CD4-positive, alpha-beta T cell treated with Interleukin-15 for 1 hour (primary cell): ENCODE measurements around the gene CA12.
"Not testable (repeated sequence)": the region's sequence is repeated elsewhere in the genome, so short reads cannot be mapped to it uniquely, and the experiment has no call there.

Source experiments
- DNase-seq: peaks from one replicate; pipeline ENCODE4 v3.0.0-alpha.2; 2020

CA12 gene

DNA sequence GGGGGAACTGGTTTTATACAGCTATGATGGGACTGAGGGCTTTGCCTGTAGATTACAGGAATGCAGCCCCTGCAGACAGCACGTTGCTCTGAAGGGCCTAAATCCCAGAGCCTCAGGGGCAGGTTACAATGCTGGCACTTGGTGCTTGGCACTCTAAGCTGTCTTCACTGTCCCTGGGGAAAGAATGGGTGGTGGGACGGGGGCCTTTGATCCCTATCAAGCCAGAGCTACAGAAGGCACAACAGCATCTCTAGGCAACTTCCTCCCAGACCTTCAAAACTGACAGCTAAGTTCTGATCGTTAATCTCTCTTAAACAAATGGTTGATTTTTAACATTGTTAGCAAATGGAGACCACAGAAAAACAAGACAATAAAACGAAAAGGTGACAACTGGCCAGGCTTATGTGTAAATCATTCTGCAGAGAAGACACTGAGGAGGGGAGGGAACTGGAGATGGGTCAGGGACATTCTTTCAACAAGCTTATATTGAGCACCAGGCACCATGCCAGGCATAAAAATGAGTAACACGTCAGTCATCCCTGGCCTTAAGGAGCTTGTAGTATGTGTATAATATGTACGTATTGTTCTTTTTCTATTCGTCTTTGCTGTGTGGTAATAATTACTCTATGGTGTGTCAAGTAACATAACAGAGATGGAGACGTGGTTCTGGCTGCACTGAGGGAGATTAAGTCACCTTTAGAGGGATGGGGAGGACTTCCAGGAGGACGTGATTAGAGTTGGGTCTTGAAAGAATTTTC lies 49.1 kb downstream of the CA12 start:
- no peak for DNase-seq

DNA sequence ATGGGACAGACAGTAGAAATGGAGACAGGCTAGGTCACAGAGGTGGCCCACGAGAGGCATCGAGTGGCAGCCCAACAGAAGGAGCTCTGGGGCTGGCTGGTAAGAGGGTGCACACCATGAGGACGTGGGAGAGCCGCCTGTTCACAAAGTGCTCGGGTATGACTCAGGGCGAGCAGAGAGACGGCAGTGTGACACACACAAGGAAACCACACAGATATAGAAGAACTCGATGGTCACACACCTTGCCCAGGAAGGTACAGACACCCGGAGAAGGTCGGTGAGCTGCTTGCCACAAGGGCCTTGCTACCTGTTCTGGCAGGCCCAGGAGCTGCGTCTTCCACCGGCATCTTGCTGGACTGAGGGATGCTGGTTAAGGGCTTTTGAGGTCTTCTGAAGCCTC lies 50.2 kb downstream of the CA12 start:
- no peak for DNase-seq

DNA sequence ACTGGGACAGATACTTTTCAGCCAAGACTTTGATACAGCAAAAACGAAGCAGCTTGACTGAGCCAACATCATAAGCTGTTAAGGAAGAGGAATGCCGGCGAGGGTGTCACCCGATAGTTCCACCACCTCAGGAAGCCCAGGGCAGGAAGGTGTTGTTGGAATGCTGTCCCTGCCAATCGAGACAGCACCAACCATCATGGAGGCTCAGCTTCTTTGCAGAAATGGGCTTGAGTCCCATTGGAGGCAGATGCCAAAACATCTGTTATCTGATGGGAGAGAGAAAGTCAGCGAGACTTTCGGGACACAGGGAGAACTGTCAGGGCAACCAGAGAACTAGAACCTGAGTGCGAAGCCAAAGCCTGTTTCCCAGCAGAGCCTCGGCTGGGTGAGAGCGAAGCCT lies 50.7 kb downstream of the CA12 start:
- DNase-seq, result no peak

- no peak for DNase-seq
Observed at GRCh38 chr15:63329567-63330350, 51.9 kb downstream of the CA12 start.

DNA sequence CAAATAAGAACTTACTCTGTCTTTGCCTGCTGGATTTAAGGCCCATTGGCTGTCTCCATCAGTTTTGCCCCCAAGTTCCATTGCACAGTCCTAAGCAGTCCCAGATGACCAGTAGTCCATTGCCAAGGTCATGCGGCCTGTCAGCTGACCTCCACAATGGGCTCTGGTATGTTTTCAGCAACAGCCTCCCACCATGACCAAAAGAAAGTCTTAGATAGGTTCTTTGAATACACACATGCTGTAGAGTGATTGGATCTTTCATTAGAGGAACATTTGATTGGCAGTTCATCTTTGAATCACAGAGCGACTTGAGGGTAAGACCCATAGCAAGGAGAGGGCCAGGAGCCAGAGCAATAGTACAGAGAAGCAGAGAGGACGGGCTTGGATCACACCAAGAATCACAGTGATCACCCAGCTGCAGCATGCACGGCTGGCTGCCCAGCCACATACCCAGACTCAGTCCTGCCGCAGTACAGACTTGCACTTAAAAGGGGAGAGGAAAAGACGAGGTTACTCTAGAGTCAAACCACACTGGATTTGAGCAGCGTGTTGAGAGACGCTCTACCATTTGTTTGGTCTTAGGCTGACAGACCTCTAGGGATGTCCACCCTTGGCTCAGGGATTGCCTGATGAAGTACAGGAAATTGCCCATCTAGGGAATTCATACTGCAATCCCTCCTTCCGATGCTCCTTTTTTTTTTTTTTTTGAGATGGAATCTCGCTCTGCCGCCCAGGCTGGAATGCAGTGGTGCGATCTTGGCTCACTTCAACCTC lies 53.8 kb downstream of the CA12 start:
- DNase-seq, result no peak

DNA sequence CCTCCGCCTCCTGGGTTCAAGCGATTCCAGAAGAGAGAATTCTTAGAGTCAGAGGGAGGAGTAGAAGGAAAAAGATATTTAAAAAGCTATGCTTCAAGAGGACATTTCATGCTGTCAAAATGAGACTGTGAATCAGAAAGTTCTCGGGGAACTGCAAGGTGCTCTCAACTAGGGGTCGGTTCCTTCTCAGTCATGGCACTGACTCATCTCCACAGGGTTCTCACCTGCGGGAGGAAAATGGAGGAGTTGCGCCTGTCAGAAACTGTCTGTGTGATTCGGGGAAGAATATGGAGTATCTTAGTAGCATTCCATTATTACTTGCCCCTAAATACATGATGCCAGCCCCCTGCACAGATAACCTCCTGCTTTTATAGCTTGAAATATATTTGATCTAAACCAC lies 56.9 kb downstream of the CA12 start:
- DNase-seq, result no peak

DNA sequence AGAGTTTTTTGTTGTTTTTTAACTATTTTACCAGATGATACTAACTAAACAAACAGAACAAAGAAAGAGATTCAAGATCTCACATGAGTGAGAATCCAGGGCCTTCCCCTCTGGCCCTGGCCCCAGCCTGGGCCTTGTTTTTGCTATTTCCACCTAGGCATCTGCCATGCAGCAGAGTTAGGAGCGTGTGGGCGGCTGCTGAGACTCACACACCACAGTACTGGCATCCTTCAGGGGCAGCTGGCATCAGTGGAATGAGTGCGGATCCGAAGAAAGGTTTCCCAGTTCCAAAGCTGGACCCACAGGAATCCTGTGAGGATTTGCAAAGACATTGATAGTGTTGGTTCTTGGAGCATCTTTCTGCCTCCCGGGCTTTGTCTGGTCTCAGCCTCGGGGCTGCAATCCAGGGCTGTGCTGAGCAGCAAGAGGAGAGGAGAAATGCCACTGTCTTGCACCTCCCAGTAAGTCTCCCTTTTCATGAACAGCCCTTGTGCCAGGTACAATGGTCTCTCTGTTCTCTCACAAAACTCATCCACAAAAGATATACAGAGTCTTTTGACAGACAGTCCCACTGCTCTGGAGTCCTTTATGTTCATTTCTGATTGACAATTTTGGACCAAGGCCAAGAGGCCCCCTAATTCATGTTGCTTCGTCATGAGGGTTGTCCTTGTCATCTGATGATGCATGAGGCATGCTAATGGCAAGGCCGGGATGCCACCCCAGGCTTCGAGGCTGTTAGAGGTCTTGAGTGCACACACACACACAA lies 57.7 kb downstream of the CA12 start:
- no peak for DNase-seq

GRCh38 chr15:63322541-63322940 lies 59.1 kb downstream of the CA12 start:
- DNase-seq, result no peak

DNA sequence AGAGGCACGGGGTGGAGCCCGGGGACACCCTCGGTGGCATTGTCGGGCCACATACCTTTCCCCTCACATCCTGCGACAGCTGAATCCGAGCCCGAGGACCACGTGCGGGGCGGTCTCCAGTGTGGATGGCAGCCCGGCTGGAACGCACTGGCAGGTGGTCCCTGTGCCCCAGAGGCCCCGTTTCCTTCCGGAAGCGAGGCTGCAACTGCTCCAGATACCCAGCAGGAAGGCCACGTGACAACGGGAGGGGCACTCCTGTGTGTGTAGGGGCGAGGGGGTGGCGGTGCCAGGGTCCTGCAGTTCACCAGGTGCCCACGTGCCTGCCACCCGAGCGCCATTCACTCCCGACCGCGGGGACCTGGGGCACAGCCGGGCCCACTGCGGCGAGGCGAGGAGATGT lies 60.2 kb downstream of the CA12 start:
- DNase-seq, result no peak

- DNase-seq, result not testable (repeated sequence)
Observed at GRCh38 chr15:63320981-63321380, 60.7 kb downstream of the CA12 start.

- DNase-seq, result not testable (repeated sequence)
Observed at GRCh38 chr15:63320446-63320845, 61.2 kb downstream of the CA12 start.

GRCh38 chr15:63319065-63319464 lies 62.6 kb downstream of the CA12 start:
- no peak for DNase-seq

DNA sequence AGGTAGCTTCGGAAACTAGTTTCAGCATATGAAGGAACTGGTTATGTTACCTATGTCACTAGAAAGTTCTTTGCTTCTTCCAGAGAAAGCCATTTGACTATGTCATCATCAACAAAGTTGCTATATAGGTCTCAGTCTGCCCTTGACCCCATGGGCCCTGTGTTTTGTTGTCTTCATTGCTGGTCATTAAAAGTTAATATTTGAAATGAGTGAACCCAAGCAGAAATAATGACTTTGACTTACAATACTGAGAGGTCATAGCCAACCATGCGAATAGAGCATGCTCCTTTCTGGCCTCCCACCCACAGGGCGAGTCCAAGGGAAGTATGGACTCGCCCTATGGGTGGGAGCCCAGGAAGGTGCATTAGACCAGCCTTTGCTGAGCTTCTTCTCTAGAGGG lies 63.3 kb downstream of the CA12 start:
- no peak for DNase-seq

DNA sequence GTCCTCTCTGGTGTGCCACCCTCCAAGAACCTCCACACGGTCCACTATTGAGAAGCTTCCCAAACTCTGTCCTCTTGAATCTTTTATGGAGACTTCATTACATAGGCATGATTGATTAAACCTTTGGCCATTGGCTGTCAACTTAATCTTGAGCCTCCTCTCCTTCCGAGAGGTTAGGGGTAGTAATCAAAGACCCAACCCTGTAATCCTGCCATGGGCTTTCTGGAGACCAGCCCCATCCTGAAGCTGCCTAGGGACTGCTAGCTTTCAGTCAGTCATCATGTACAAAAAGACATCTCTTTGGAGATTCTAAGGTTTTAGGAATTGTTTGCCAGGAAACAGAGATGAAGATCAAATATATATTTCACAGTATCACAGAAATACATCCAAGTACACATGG lies 67.2 kb downstream of the CA12 start:
- no peak for DNase-seq

GRCh38 chr15:63313825-63314224 lies 67.8 kb downstream of the CA12 start:
- DNase-seq, result no peak

DNA sequence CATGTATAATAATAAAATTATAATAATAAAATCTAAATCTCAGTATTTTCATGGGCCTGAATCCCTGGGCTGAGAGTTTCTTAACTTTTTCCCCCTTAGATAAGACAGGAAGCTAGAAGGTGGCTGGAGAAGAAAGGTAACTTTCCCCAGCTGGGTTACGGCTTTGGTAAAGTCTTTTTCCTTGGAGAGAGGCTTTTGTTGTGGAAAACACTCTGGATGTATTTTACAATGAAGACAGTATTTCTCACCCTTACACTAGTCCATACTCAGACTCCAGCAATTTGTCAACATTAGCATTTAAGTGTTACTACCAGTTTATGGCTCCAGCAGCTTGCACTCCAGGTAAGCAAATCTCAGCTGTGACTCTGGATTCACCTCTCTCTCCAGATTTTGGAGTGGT lies 69.4 kb downstream of the CA12 start:
- no peak for DNase-seq

- DNase-seq, result no peak
Observed at GRCh38 chr15:63310646-63311045, 71.0 kb downstream of the CA12 start.

DNA sequence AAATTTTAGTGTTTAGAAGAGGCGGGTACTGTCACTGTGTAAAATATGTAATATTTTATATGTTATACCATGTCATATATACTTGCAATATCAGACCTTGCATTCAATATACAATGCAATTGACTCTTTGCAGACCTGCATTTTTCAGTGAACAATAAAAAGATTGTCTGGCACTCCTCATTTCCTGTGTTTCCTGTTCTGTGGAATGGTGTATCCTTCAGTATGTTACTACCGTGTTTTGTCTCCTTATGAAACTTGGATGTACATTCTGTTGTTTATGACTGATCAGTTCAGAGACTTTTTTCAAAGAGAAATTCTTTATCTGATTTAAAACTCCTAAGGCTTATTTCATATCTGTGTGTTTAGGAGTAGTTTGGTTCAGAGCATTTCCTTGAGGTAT lies 72.7 kb downstream of the CA12 start:
- DNase-seq, result no peak

DNA sequence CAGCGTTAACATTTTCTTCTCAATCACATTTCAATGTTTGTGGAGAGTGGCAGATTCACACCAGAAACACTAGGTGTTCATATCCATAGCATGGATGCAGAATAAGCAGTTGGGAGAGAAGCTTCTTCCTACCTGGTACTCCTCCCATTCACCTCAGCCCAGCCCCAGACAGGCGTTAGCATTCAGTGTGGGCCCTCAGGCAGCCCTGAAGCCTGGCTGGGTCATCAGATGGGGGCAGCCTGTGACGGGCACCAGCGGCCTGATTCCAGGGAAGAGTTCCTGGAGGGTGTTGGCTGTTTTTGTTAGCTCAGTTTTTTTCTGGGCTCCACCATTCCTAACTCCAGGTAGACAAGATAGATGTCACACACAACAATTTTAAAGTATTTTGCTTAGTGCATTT lies 73.2 kb downstream of the CA12 start:
- DNase-seq, result no peak

- no peak for DNase-seq
Observed at GRCh38 chr15:63306492-63307073, 75.1 kb downstream of the CA12 start.

- no peak for DNase-seq
Observed at GRCh38 chr15:63305260-63305659, 76.4 kb downstream of the CA12 start.

DNA sequence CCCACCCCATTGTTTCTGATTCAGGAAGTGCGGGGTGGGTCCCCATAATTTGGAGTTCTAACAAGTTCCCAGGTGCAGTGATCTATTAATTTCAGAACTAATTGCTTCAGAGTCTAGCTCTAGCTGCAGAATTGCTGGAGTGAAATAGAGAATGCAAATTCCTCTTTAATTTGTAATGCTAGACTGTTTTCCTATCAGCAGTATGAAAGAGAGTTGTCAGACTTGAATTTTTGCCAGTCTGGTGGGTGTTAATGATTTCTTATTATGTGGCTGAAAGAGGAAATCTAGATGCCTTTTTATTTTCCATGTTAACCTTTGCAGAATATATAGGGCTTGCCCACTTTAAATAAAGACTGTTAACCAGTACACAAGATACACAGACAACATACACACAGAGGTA lies 80.6 kb downstream of the CA12 start:
- no peak for DNase-seq
